Endothelial cell of umbilical vein (primary cell): ENCODE measurements around the gene GSTT4. TPM values are rescaled to one million over a fixed set of nuclear protein-coding genes. Genes with fewer than 3 reads are reported as not detected.

Experiments
- BruUV-seq: library from RNA; stranded (reverse); fragments of 400-500 nt; replicated peaks from 2 replicates; lab custom pipeline; 2021; lab: Mats Ljungman, UMichigan
- CTCF ChIA-PET: fragments of 300-600, 350-600 bp; sonication (Branson Sonifier 250); formaldehyde crosslinking; loops from one replicate; lab custom pipeline; 2021; ENCODE audit warnings: antibody characterized with exemption, inconsistent platforms; lab: Charles Lee
- POLR2A ChIA-PET: fragments of 300-600, 350-600 bp; sonication (Branson Sonifier 250); formaldehyde crosslinking; loops from one replicate; lab custom pipeline; 2021; ENCODE audit warnings: antibody characterized with exemption, inconsistent platforms; lab: Charles Lee
- DNase-seq: peaks from one replicate; pipeline ENCODE4 v3.0.0-alpha.2; 2011; ENCODE audit warnings: low read depth, low spot score
- FAIRE-seq: peaks from 2 replicates; lab custom pipeline; 2011; peaks lifted over from hg19 to GRCh38; lab: Jason Lieb, UNC
- H2AFZ ChIP-seq: 2 replicates; pipeline ENCODE4 v1.6.0; 2012; ENCODE audit warnings: low read depth, low read length, control low read depth, inconsistent platforms
- H3K27ac ChIP-seq: 2 replicates; pipeline ENCODE4 v1.5.1; 2011; ENCODE audit warnings: low read depth, mild to moderate bottlenecking, control low read depth, low read length, moderate library complexity; ENCODE audit not compliant: insufficient read depth
- H3K27me3 ChIP-seq, 2 experiments: 2 replicates each; pipeline versions ENCODE4 v1.6.0 to v1.6.1; 2011; ENCODE audit warnings: low read length in 2 of 2, mixed read lengths in 1 of 2; ENCODE audit not compliant: control insufficient read depth in 2 of 2, insufficient read depth in 2 of 2
- H3K36me3 ChIP-seq, 2 experiments: 2 replicates in 1 of 2; 3 replicates in 1 of 2; pipeline ENCODE4 v1.5.1; 2011; ENCODE audit warnings: low read length in 2 of 2, mild to moderate bottlenecking in 1 of 2, moderate library complexity in 1 of 2; ENCODE audit not compliant: control insufficient read depth in 2 of 2, insufficient read depth in 2 of 2; ENCODE audit errors: extremely low read depth in 1 of 2
- H3K4me1 ChIP-seq: 3 replicates; pipeline ENCODE4 v1.5.1; 2011; ENCODE audit warnings: mild to moderate bottlenecking, low read length; ENCODE audit not compliant: control insufficient read depth, insufficient read depth; ENCODE audit errors: extremely low read depth
- H3K4me2 ChIP-seq: 2 replicates; pipeline ENCODE4 v1.6.1; 2011; ENCODE audit warnings: low read length, control low read depth, mixed read lengths; ENCODE audit not compliant: insufficient read depth
- H3K4me3 ChIP-seq, 3 experiments: fragments of 200-600 bp in 1 of 3; sonication (generic), shearing (Covaris generic) in 1 of 3; replicated peaks in 1 of 3; 2 replicates each; pipeline ENCODE4 v1.5.1; 2011 to 2016; ENCODE audit warnings: control low read depth in 3 of 3, low read length in 3 of 3, mild to moderate bottlenecking in 2 of 3, inconsistent platforms in 1 of 3, low read depth in 1 of 3, moderate library complexity in 1 of 3; ENCODE audit not compliant: insufficient read depth in 1 of 3
- H3K79me2 ChIP-seq: 2 replicates; pipeline ENCODE4 v1.6.0; 2012; ENCODE audit warnings: low read length, inconsistent platforms; ENCODE audit not compliant: control insufficient read depth, insufficient read depth
- H3K9ac ChIP-seq: replicated peaks from 2 replicates; pipeline ENCODE3; 2011; ENCODE audit warnings: low read length, control low read depth; ENCODE audit not compliant: insufficient read depth; ENCODE audit errors: extremely low read depth
- H3K9me1 ChIP-seq: replicated peaks from 3 replicates; pipeline ENCODE4 v1.6.0; 2011; ENCODE audit warnings: mild to moderate bottlenecking, low read length; ENCODE audit not compliant: control insufficient read depth, insufficient read depth; ENCODE audit errors: extremely low read depth
- H3K9me3 ChIP-seq: replicated peaks from 2 replicates; pipeline ENCODE4 v1.5.1; 2012; ENCODE audit warnings: low read length, inconsistent platforms; ENCODE audit not compliant: control insufficient read depth, insufficient read depth
- H4K20me1 ChIP-seq: replicated peaks from 2 replicates; pipeline ENCODE3; 2011; ENCODE audit warnings: mild to moderate bottlenecking, low read length; ENCODE audit not compliant: control insufficient read depth, insufficient read depth; ENCODE audit errors: extremely low read depth
- CTCF ChIP-seq, 2 donors: IDR thresholded peaks; 1 replicate in 1 of 2; 2 replicates in 1 of 2; pipeline ENCODE4 v1.5.1; 2011; ENCODE audit warnings: low read length in 2 of 2, mild to moderate bottlenecking in 2 of 2, moderate library complexity in 2 of 2, control low read depth in 1 of 2, inconsistent platforms in 1 of 2, low read depth in 1 of 2; ENCODE audit not compliant: insufficient read depth in 1 of 2; ENCODE audit errors: extremely low read depth in 1 of 2
- EZH2 ChIP-seq: IDR thresholded peaks from 2 replicates; pipeline ENCODE4 v1.6.1; 2012; ENCODE audit warnings: borderline replicate concordance, low read depth, mild to moderate bottlenecking, moderate library complexity, low read length, inconsistent platforms; ENCODE audit not compliant: severe bottlenecking
- FOS ChIP-seq: IDR thresholded peaks from 2 replicates; pipeline ENCODE4 v1.6.1; 2011; ENCODE audit warnings: mild to moderate bottlenecking, low read length, moderate library complexity, borderline replicate concordance; ENCODE audit not compliant: insufficient read depth
- GATA2 ChIP-seq: IDR thresholded peaks from 2 replicates; pipeline ENCODE4 v1.7.0; 2011; ENCODE audit warnings: low read depth, mild to moderate bottlenecking, moderate library complexity, mixed read lengths, low read length; ENCODE audit not compliant: insufficient read length, insufficient read depth
- JUN ChIP-seq: IDR thresholded peaks from 2 replicates; pipeline ENCODE4 v1.6.1; 2011; ENCODE audit warnings: borderline replicate concordance, low read depth; ENCODE audit not compliant: insufficient read length, insufficient read depth
- MAX ChIP-seq: IDR thresholded peaks from 2 replicates; pipeline ENCODE4 v1.6.1; 2011; ENCODE audit not compliant: insufficient read depth, insufficient read length
- MYC ChIP-seq: IDR thresholded peaks from one replicate; pipeline ENCODE4 v1.6.1; 2011; ENCODE audit warnings: mild to moderate bottlenecking, low read depth, low read length
- POLR2A ChIP-seq: IDR thresholded peaks from 2 replicates; pipeline ENCODE4 v1.6.1; 2012; ENCODE audit warnings: low read depth, mild to moderate bottlenecking, control low read depth, low read length
- POLR2AphosphoS5 ChIP-seq: IDR thresholded peaks from 2 replicates; pipeline ENCODE4 v1.6.1; 2012; ENCODE audit warnings: low read depth, mild to moderate bottlenecking, control low read depth, low read length, moderate library complexity; ENCODE audit not compliant: insufficient read depth
- dilution Hi-C: fragments of 300-500 bp; cut with MboI; formaldehyde crosslinking; loops from one replicate; pipeline ENCODE4 v1.15.0; 2019; ENCODE audit warnings: low sequenced_read_pairs; ENCODE audit not compliant: extremely low pct_ligation_motif_present
- intact Hi-C: fragments of 100-400 bp; cut with micrococcal nuclease; formaldehyde crosslinking; loops from one replicate; pipeline ENCODE4 v1.10.0; 2022
- polyA plus RNA-seq, 4 experiments: library from polyadenylated mRNA; depleted of rRNA in 3 of 4; stranded (reverse) in 3 of 4; unstranded in 1 of 4; fragments of >200 nt; gene quantifications; 2 replicates each; pipeline versions ENCODE4 v1.2.1 to v1.2.3, GENCODE V29; 2011 to 2012; ENCODE audit warnings: missing spikeins in 1 of 4
- total RNA-seq: library from RNA; stranded (reverse); gene quantifications from 2 replicates; pipeline ENCODE4 v1.2.3, GENCODE V29; 2021

GSTT4 gene
- total and polyA plus RNA-seq, 2 donors (not counting 3 experiments of a cell fraction or from before 2014, with no cell fraction given) = not detected

GRCh38 chr22:24037851-24038765 lies 32.9 kb upstream of the GSTT4 start:
- H4K20me1 ChIP-seq = no peaks in the 10 kb centered on the region
- FAIRE-seq = no peak

More at GRCh38 chr22:24037851-24038765, 32.9 kb upstream of the GSTT4 start:
- H3K9me1 ChIP-seq = no peaks in the 10 kb centered on the region
- H3K27me3 ChIP-seq = no peaks in the 10 kb centered on the region
- H3K4me2 ChIP-seq = no peak overlapping the region
- intact Hi-C loops (no loop called here), dilution Hi-C loops (no loop called here)
- no peak overlapping the region for H3K27ac ChIP-seq
- no TSS peak for BruUV-seq
- ChIA-PET POLR2A (no interaction called here), CTCF (interaction anchor here (1.0 to 1.7 kb wide), 3 partner anchors 12 to 27 kb away, joined by 3 read pairs; partner anchors contain the start of gene CABIN1)
- TF ChIP-seq JUN = no peak
- TF ChIP-seq POLR2A = no peak
- TF ChIP-seq MYC = no peak
- TF ChIP-seq FOS = no peak
- TF ChIP-seq CTCF (IDR thresholded peaks at IDR 0.05; ENCODE audit: extremely low read depth in 1 of 2, insufficient read depth in 1 of 2, low read depth in 1 of 2, low read length in 2 of 2) = no peak
- no peak for TF ChIP-seq GATA2
- no peak for TF ChIP-seq POLR2AphosphoS5
- no peak for TF ChIP-seq EZH2
- no peak for TF ChIP-seq MAX
- H3K79me2 ChIP-seq = peaks cover 7% of the 10 kb centered on the region
- no peak overlapping the region for H2AFZ ChIP-seq
- H3K4me3 ChIP-seq = no peak overlapping the region
- peaks cover 9% of the 10 kb centered on the region for H3K4me1 ChIP-seq
- no peak overlapping the region for H3K9ac ChIP-seq
- H3K9me3 ChIP-seq = no peaks in the 10 kb centered on the region
- H3K36me3 ChIP-seq = peaks cover 17 to 21% of the 10 kb centered on the region in 2 experiments
- DNase-seq = no peak
